Neural progenitor cell (in vitro differentiated cells): ENCODE results near the gene PARVA.

Source experiments
- CTCF ChIP-seq: fragments of 200-600 bp; sonication (generic); IDR thresholded peaks from 2 replicates; pipeline ENCODE4 v1.5.1; 2017; ENCODE audit warnings: antibody characterized with exemption, mild to moderate bottlenecking
- EZH2 ChIP-seq: fragments of 200-600 bp; sonication (generic); IDR thresholded peaks from 2 replicates; pipeline ENCODE4 v1.6.1; 2017; ENCODE audit warnings: antibody characterized with exemption, mild to moderate bottlenecking, moderate library complexity
- EZH2phosphoT487 ChIP-seq: fragments of 200-600 bp; sonication (generic); IDR thresholded peaks from 2 replicates; pipeline ENCODE4 v1.6.1; 2017; ENCODE audit warnings: antibody characterized with exemption

GRCh38 chr11:12505183-12505582, 127.8 kb downstream of the PARVA start:
- TF ChIP-seq CTCF (no peak), EZH2 (no peak), EZH2phosphoT487 (no peak)
